Measurements from ENCODE around the gene VSTM2L.
A peak's percentile ranks its signal among the peaks of the same experiment; 100 is the strongest.

- TF ChIP-seq CTCF (IDR thresholded peaks at IDR 0.05; ENCODE audit: low read depth, low read length), result peak; percentile 49
- TF ChIP-seq EZH2phosphoT487 (IDR thresholded peaks at IDR 0.05; ENCODE audit: low read depth), result no peak
Measured at GRCh38 chr20:37941332-37941731, 38.4 kb downstream of the VSTM2L start.

Measured in OCI-LY3 (cell line).